GM19193 (cell line): Measurements from ENCODE around the gene COX6A2.

ENCODE experiments used
- POLR2A ChIP-seq: IDR thresholded peaks from 4 replicates; pipeline ENCODE4 v1.6.1; 2011; ENCODE audit not compliant: insufficient read depth, insufficient read length; ENCODE audit errors: extremely low read depth

The COX6A2 gene

DNA sequence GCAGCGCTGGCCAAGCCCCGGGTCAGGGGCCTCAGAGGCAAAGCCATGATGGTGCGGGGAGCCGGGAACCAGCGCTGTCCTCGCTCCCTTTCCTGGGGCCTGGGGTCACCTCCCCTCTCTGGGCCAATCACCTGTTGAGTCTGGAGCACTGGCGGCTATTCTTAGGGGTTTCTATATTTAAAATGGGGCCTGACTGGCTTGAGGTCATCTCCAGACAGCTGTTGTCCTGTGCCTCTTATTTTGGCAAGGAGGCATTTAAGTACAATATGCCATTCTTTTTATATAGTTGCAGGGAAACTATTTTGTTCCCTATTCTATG, at the start of gene COX6A2:
TSS of gene COX6A2 (minus strand) at position 82 of the 319 bp plus-strand sequence. CDS start at position 47, 35 bp downstream.
- no peak for TF ChIP-seq POLR2A

DNA sequence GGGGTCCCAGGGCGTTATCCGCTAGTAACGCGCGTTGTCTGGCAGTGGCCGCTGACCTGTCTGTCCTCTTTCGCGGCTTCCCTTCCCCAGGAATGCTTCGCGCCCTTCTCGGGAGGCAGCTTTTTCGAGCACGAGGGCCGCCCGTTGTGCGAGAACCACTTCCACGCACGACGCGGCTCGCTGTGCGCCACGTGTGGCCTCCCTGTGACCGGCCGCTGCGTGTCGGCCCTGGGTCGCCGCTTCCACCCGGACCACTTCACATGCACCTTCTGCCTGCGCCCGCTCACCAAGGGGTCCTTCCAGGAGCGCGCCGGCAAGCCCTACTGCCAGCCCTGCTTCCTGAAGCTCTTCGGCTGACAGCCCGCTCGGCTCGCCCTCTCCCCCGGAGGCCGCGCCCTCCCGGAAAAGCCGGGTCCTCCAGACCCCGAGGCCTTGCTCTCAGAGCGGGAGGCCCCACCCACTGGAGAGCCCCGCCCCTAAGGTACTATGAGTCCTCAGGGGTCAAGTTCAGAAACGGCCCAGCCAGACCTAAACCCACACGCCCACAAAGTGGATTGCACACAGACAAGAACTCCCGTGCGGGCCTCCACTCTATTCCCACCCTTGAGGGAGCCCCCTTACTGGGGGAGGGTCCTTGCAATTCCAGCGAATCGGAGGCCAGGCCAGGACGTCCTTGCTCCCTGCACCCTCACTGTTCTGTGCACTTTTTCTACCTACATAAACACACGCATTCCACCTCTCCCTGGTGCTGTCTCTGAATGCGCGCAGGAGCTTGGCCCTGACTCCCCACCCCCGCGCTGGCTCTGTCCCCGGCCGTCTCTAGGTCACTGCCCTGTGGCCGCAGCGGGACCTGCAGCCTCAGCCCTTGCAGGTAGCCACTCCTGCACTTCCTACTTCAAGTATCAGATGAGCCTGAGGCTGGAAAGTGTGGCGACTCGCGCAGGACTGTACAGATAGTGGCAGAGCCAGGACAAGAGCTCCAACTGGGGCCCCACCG, 49.4 kb upstream of the COX6A2 start:
- TF ChIP-seq POLR2A: no peak

DNA sequence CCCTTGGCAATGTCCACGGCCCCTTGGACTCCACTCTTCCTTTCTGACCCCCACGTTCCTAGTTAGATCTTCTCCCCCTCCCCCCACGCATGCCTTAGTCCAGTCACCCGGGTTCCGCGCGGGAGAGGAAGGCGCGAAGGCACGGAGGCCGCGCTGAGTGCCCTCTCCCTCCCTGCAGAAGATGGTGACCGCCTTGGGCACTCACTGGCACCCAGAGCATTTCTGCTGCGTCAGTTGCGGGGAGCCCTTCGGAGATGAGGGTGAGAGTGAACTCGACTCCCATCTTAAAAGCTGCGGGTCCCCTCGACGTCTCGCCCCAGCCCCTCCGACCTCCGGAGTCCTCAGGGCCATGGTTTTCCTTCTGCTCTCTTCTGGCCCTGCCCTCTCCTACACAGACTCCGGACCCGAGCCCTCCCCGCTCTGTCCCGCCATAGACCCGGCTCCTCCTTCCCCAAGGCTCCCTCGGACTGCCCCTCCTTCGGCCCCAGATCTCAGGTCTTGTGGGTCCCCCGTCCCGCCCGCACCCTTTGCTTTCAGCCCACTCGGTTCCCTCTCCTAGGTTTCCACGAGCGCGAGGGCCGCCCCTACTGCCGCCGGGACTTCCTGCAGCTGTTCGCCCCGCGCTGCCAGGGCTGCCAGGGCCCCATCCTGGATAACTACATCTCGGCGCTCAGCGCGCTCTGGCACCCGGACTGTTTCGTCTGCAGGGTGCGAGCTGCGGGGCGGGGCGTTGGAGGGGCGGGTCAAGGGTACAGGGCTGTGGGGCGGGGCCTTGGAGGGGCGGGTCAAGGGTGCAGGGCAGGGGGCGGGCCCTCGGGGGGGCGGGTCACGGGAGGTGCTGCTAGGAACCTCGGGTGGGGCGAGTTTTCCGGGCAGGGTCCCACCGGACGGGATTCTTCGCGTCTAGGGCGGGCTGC, 48.4 kb upstream of the COX6A2 start:
- TF ChIP-seq POLR2A: no peak

DNA sequence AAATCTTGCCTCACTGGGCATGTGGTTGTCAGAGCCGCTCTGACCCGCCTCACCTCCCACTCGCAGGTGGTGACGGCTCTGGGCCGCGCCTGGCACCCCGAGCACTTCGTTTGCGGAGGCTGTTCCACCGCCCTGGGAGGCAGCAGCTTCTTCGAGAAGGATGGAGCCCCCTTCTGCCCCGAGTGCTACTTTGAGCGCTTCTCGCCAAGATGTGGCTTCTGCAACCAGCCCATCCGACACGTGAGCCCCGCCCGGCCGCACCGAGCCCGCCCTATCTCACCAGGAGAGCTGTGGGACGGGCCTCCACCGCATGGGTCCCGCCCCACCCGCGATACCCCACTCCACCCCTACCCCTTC, 47.8 kb upstream of the COX6A2 start:
- no peak for TF ChIP-seq POLR2A

DNA sequence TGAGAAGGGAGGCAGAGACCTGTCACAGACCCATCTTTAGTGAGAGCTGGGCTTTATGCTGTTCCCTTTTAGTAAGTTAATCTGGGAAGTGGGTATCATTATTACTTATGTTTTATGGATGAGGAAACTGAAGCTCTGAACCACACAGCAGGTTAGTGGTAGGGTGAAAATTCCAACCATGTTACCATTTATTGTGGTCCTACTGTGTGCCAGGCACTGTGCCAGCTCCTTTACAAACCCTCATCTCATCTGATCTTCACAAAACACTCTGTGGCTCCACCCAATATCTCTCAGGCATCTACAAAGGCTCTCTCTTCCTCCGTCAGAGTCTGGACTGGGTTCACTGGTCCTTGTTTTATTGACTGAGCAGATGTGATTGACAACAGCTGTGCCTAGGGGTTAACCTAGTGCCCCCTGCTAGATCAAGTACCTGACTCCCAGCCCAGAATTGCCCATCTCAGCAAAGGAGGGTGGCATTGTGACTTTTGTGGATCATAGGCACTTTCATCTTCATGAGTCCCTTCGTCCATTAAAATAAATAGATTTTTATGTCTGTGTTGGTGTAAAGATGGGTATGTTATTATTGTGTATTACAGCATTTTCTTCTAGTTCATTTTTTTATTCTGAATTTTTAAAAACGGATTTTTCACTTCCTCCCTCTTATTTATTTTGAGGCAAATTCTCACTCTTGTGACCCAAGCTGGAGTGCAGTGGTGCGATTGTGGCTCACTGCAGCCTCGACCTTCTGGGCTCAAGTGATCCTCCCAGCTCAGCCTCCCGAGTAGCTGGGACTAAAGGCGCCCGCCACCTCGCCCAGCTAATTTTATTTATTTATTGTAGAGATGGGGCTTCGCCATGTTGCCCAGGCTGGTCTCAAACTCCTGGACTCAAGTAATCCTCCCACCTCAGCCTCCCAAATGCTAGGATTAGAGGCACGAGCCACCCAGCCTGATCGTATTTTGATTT, 46.9 kb upstream of the COX6A2 start:
- no peak for TF ChIP-seq POLR2A

DNA sequence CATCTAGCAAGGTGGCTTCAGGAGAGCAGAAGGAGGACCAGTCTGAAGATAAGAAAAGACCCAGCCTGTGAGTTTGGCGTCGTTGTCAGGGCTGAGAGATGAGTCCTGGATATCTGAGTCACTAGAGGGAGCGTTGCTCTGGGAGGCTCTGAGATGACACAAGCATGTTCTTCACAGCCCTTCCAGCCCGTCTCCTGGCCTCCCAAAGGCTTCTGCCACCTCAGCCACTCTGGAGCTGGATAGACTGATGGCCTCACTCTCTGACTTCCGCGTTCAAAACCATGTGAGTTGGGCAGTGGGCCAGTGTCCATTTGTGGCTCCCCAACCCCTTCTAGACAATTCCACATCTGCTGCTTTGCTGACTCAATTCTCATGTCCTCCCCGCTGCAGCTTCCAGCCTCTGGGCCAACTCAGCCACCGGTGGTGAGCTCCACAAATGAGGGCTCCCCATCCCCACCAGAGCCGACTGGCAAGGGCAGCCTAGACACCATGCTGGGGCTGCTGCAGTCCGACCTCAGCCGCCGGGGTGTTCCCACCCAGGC, 46.1 kb upstream of the COX6A2 start:
- TF ChIP-seq POLR2A: no peak

DNA sequence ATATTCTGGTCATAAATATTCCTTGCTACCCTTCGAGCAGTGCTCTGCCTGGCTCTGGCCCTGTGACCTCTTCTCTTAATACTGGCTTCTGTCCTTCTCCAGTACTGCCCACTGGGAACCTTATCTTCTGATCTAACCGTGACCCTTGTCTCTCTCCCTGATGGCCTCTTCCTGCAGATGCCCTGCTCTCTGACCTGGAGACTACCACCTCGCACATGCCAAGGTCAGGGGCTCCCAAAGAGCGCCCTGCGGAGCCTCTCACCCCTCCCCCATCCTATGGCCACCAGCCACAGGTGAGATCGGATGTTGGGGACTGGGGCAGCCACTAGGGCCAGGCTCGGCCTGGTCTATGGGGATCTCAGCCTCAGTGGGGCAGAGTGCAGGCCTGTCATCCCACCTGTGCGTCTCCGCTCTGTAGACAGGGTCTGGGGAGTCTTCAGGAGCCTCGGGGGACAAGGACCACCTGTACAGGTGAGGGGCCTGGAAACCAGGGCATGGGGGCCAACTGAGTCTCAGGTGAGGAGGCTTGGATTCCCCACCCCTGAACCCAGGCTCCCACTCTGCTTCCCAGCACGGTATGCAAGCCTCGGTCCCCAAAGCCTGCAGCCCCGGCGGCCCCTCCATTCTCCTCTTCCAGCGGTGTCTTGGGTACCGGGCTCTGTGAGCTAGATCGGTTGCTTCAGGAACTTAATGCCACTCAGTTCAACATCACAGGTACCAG, 45.3 kb upstream of the COX6A2 start:
- TF ChIP-seq POLR2A: no peak

DNA sequence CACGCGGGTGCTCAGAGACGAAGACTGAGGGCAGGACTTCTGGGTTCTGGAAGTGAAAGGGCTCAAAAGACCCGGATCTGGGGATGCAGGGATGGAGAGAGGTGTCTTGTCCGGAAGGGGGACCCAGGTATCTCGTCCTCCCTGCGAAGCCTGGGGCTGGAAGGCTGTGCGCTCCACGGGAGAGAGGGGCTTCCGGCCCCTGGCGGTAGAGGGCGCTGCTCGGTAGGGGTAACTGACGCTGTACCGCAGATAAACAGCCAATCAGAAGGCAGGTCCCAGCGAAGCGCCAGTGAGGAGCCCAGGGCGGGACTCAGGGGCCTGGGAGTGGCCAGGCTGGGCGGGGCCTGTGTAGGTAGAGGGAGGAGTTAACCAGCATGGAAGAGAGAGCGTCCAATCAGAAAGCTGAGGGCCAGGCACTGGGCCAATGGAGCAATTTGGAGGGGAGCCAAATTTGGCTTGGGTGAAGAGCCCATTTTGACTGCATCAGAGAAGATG, 44.6 kb upstream of the COX6A2 start:
- no peak for TF ChIP-seq POLR2A

DNA sequence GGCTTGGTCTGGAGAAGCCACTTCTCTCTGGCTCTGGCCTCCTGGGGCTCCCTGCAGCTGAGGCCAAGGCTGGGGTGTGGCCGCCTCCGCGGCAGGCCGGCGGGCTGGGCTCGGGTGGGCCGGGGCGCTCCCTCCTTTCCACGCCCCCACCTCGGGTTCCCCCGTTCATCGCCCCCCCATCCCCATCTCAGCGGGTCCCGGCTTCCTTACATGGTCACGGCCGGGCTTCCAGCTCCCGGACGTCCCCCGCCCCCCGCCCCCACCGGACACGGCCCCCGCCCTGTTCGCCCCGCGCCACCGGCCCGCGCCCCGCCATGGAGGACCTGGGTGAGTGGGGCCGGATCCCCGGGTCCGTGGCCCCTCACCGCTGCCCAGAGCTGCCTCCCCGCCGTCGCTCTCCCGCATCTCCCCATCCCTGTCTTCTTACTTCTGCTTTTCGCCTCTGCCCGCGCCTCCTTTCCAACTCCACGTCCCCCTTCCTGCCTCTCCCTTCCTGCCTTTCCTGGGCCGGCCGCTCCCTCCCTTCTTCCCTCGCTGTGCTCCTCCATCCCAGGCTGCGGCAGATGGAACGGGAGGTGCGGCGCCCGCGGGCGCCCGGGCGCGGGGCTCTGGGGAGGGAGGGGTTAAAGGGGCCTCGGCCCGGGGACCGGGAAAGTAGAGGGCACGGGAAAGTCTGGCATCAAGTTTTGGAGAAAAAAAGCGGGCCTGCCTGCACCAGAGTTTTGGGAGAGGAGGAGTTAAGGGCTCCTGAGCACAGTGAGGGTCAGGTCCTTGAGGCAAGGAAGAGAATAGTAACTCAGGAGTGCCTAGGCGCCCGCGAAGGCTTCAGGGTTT, 43.9 kb upstream of the COX6A2 start, which contains the start of gene TGFB1I1:
TSS of gene TGFB1I1 (plus strand) at position 278 of the 834 bp plus-strand sequence. CDS start at position 315, 37 bp downstream.
- no peak for TF ChIP-seq POLR2A

DNA sequence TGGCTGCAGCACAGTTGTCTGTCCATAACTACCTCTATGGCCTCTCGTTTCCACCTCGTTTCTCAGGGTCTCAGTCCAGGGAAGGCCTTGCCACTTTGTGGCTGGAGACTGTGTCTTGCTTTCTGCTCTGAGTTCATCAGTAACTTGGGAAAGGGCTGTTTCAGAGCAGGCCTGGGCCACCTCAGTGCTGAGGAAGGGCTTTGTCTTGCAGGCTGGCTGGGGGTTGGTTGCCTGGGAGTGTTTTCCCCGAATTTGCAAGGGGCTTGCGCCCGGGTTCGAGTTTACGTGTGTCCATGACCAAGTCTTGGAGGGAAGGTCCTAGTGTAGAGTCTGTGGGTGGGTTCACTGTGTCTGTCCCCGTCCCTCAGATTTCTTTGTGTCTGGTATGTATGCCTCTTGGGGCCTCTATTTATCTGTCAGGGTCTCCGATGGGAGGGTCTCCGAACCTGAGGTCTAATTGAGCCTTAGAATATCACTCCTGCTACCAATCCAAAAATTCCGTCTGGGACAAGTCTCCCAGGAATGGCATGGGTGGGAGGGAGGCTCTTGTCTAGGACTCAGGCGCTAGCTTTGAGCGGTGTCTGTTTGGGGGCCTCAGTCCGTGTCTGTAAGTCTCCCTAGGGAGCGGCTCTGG, 43.2 kb upstream of the COX6A2 start:
- TF ChIP-seq POLR2A: no peak

DNA sequence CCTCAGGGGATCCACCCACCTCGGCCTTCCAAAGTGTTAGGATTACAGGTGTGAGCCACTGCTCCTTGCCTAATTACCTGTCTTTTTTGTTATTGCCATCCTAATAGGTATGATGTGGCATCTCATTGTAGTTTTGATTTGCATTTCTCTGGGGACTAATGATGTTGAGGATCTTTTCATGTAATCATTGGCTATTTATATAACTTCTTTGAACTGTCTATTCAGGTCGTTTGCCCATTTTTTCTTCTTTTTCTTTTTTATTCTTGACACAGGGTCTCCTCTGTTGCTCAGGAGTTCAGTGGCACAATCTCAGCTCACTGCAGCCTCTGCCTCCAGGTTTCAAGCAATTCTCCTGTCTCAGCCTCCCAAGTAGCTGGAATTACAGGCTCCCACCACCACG, 42.5 kb upstream of the COX6A2 start:
- TF ChIP-seq POLR2A: no peak

DNA sequence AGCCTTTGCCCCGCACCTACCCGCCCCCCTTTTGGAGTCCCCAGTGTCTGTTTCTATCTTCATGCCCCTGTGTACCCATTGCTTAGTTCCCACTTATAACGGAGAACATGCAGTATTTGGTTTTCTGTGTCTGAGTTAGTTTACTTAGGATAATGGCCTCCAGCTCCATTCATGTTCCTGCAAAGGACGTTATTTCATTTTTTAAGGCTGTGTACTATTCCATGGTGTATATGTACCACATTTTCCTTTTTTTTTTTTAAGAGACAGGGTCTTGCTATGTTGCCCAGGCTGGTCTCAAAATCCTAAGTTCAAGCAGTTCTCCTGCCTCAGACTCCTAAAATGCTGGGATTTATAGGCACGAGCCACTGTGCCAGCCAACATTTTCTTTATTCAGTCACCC, 39.7 kb upstream of the COX6A2 start:
- no peak for TF ChIP-seq POLR2A

DNA sequence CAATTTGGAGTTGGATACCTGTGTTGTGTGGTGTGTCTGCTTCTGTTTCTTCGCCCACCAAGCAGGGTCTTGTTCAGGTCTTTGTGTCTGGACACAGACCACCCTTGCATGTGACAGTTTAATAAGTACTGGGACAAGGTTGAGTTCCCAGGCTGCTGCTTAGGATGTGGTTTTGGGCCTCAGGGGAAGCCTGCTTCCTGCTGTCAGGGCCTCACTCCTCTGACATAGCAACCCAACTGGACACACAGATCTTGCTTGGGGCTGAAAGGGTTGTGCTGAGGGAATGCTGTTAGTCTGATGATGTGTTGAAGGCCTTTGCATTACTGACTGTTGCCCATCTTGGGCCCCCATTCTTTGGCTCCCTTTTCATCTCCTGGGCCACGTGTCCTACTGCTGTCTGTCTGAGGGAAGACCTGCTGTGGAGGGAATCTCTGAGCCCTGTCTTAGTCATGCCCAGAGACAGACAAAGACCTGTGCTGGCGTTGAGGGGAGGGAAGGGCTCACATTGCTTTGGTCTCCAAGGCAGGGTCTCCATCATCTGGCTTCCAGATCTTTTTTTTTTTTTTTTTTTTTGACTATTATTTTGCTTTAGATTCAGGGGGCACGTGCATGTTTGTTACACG, 39.1 kb upstream of the COX6A2 start:
- no peak for TF ChIP-seq POLR2A
